ENCODE results near the gene IPO11.
A peak's percentile ranks its signal among the peaks of the same experiment; 100 is the strongest.
"Not testable (repeated sequence)": the region's sequence is repeated elsewhere in the genome, so short reads cannot be mapped to it uniquely, and the experiment has no call there.

IPO11 gene

GRCh38 chr5:62649025-62649424, 236.5 kb downstream of the IPO11 start:
- Mint-ChIP-seq H3K27me3 (no peaks in the 10 kb centered on the region), H3K4me3 (no peak overlapping the region), H3K4me1 (peaks cover 6% of the 10 kb centered on the region), H3K9me3 (peaks cover 0 to 5% of the 10 kb centered on the region in 2 donors), H3K27ac (no peak overlapping the region)
- DNase-seq (no peak), ATAC-seq (no peak)

GRCh38 chr5:62649476-62650113, 237.0 kb downstream of the IPO11 start:
- no peak for DNase-seq
- peak; percentile 24 for ATAC-seq
- Mint-ChIP-seq H3K27me3 (no peaks in the 10 kb centered on the region), H3K27ac (peak overlapping the region in 1 of 2 donors; percentile 56), H3K9me3 (peaks cover 3 to 8% of the 10 kb centered on the region in 2 donors), H3K4me1 (peaks cover 6% of the 10 kb centered on the region), H3K4me3 (no peak overlapping the region)

GRCh38 chr5:62650197-62650596, 237.6 kb downstream of the IPO11 start:
- Mint-ChIP-seq H3K4me3 (no peak overlapping the region), H3K9me3 (peaks cover 6 to 9% of the 10 kb centered on the region in 2 donors), H3K4me1 (peaks cover 6% of the 10 kb centered on the region), H3K27ac (no peak overlapping the region), H3K27me3 (no peaks in the 10 kb centered on the region)
- ATAC-seq (no peak), DNase-seq (no peak)

GRCh38 chr5:62652225-62652624, 239.7 kb downstream of the IPO11 start:
- Mint-ChIP-seq H3K27ac (peak overlapping the region; percentile 8 to 36), H3K27me3 (no peaks in the 10 kb centered on the region), H3K9me3 (peaks cover 9 to 12% of the 10 kb centered on the region in 2 donors), H3K4me1 (peaks cover 6% of the 10 kb centered on the region), H3K4me3 (no peak overlapping the region)
- no peak for ATAC-seq
- DNase-seq = no peak

GRCh38 chr5:62653001-62653863, 240.7 kb downstream of the IPO11 start:
- Mint-ChIP-seq H3K4me1 (peaks cover 6% of the 10 kb centered on the region), H3K4me3 (no peak overlapping the region), H3K9me3 (peaks cover 9 to 20% of the 10 kb centered on the region in 2 donors), H3K27ac (peak overlapping the region in 1 of 2 donors; percentile 86), H3K27me3 (no peaks in the 10 kb centered on the region)
- DNase-seq (no peak), ATAC-seq (no peak)

GRCh38 chr5:62653864-62654575, 241.5 kb downstream of the IPO11 start:
- Mint-ChIP-seq H3K9me3 (peaks cover 9 to 28% of the 10 kb centered on the region in 2 donors), H3K27ac (peak overlapping the region in 1 of 2 donors; percentile 86), H3K27me3 (no peaks in the 10 kb centered on the region), H3K4me1 (peaks cover 6% of the 10 kb centered on the region), H3K4me3 (no peak overlapping the region)
- ATAC-seq (no peak), DNase-seq (no peak)

GRCh38 chr5:62657772-62658171, 245.2 kb downstream of the IPO11 start:
- DNase-seq, H3K4me1 Mint-ChIP-seq, H3K27ac Mint-ChIP-seq, H3K4me3 Mint-ChIP-seq, ATAC-seq, H3K27me3 Mint-ChIP-seq: not testable (repeated sequence)
- H3K9me3 Mint-ChIP-seq = peaks cover 12 to 45% of the 10 kb centered on the region in 2 donors

- H3K27me3 Mint-ChIP-seq = no peaks in the 10 kb centered on the region
These were observed 248.6 kb downstream of the IPO11 start for GRCh38 chr5:62661126-62661525.

GRCh38 chr5:62662521-62662920, 250.0 kb downstream of the IPO11 start:
- Mint-ChIP-seq H3K4me1 (no peaks in the 10 kb centered on the region), H3K27me3 (no peaks in the 10 kb centered on the region), H3K27ac (peak overlapping the region in 1 of 2 donors; percentile 23), H3K9me3 (peaks cover 3 to 32% of the 10 kb centered on the region in 2 donors), H3K4me3 (no peak overlapping the region)
- DNase-seq = no peak
- ATAC-seq = no peak

More at GRCh38 chr5:62661126-62661525, 248.6 kb downstream of the IPO11 start:
- peaks cover 3 to 33% of the 10 kb centered on the region in 2 donors for H3K9me3 Mint-ChIP-seq
- H3K4me3 Mint-ChIP-seq = no peak overlapping the region
- no peak overlapping the region for H3K27ac Mint-ChIP-seq
- ATAC-seq (no peak), DNase-seq (no peak)
- H3K4me1 Mint-ChIP-seq = no peaks in the 10 kb centered on the region

- Mint-ChIP-seq H3K4me1 (no peaks in the 10 kb centered on the region), H3K4me3 (no peak overlapping the region), H3K27ac (no peak overlapping the region), H3K27me3 (no peaks in the 10 kb centered on the region), H3K9me3 (peaks cover 9 to 11% of the 10 kb centered on the region in 2 donors)
- DNase-seq (no peak), ATAC-seq (no peak)
These were observed 258.9 kb downstream of the IPO11 start for GRCh38 chr5:62671479-62671878.

- DNase-seq, H3K4me1 Mint-ChIP-seq, H3K27ac Mint-ChIP-seq, H3K27me3 Mint-ChIP-seq, H3K4me3 Mint-ChIP-seq, ATAC-seq: not testable (repeated sequence)
- H3K9me3 Mint-ChIP-seq = peaks cover 14 to 29% of the 10 kb centered on the region in 2 donors
These were observed 264.0 kb downstream of the IPO11 start for GRCh38 chr5:62676596-62676995.
